Renal pelvis (tissue), 12 donors: Measurements from ENCODE around the gene TRAM2. TPM values are rescaled to one million over a fixed set of nuclear protein-coding genes. Genes with fewer than 3 reads are reported as not detected.

Experiments
- DNase-seq: peaks from one replicate; pipeline ENCODE4 v3.0.0-alpha.2; 2013
- long read RNA-seq, 16 experiments: transcript quantifications; one replicate each; lab custom pipeline, GENCODE V29; 2026
- polyA plus RNA-seq, 3 donors: library from polyadenylated mRNA; unstranded; fragments of 120-200 nt; gene quantifications; one replicate each; pipeline ENCODE4 v1.2.1, GENCODE V29; 2013; ENCODE audit not compliant: insufficient read length in 3 of 3

TRAM2 gene
- polyA plus RNA-seq = 10 to 100 TPM; 45.3 to 57.1 (median 50.9) TPM
- long read RNA-seq, donor 1, full-length matches to known transcripts = 3 of 3 reads
- long read RNA-seq, donor 1, partial matches to known transcripts = 0 of 3 reads
- long read RNA-seq, donor 1, other reads (novel, unspliced or antisense) = 0 of 3 reads
- long read RNA-seq, donor 2, full-length matches to known transcripts = 5 of 5 reads
- long read RNA-seq, donor 2, partial matches to known transcripts = 0 of 5 reads
- long read RNA-seq, donor 2, other reads (novel, unspliced or antisense) = 0 of 5 reads
- long read RNA-seq, donor 3, full-length matches to known transcripts = 3 of 3 reads
- long read RNA-seq, donor 3, partial matches to known transcripts = 0 of 3 reads
- long read RNA-seq, donor 3, other reads (novel, unspliced or antisense) = 0 of 3 reads
- long read RNA-seq, donor 4, full-length matches to known transcripts = 3 of 3 reads
- long read RNA-seq, donor 4, partial matches to known transcripts = 0 of 3 reads
- long read RNA-seq, donor 4, other reads (novel, unspliced or antisense) = 0 of 3 reads
- long read RNA-seq, donor 5, full-length matches to known transcripts = 4 of 4 reads
- long read RNA-seq, donor 5, partial matches to known transcripts = 0 of 4 reads
- long read RNA-seq, donor 5, other reads (novel, unspliced or antisense) = 0 of 4 reads
- long read RNA-seq, donor 6, full-length matches to known transcripts = 9 of 19 reads
- long read RNA-seq, donor 6, partial matches to known transcripts = 10 of 19 reads
- long read RNA-seq, donor 6, other reads (novel, unspliced or antisense) = 0 of 19 reads
- long read RNA-seq, donor 7, full-length matches to known transcripts = 11 of 16 reads
- long read RNA-seq, donor 7, partial matches to known transcripts = 5 of 16 reads
- long read RNA-seq, donor 7, other reads (novel, unspliced or antisense) = 0 of 16 reads
- long read RNA-seq, donor 8, full-length matches to known transcripts = 3 of 3 reads
- long read RNA-seq, donor 8, partial matches to known transcripts = 0 of 3 reads
- long read RNA-seq, donor 8, other reads (novel, unspliced or antisense) = 0 of 3 reads
- long read RNA-seq, donor 9, full-length matches to known transcripts = 6 of 11 reads
- long read RNA-seq, donor 9, partial matches to known transcripts = 5 of 11 reads
- long read RNA-seq, donor 9, other reads (novel, unspliced or antisense) = 0 of 11 reads
- long read RNA-seq, donor 10, full-length matches to known transcripts = 10 of 10 reads
- long read RNA-seq, donor 10, partial matches to known transcripts = 0 of 10 reads
- long read RNA-seq, donor 10, other reads (novel, unspliced or antisense) = 0 of 10 reads
- long read RNA-seq, donor 11, full-length matches to known transcripts = 4 of 9 reads
- long read RNA-seq, donor 11, partial matches to known transcripts = 5 of 9 reads
- long read RNA-seq, donor 11, other reads (novel, unspliced or antisense) = 0 of 9 reads
- long read RNA-seq, donor 12, full-length matches to known transcripts = 14 of 56 reads
- long read RNA-seq, donor 12, partial matches to known transcripts = 37 of 56 reads
- long read RNA-seq, donor 12, other reads (novel, unspliced or antisense) = 5 of 56 reads
- long read RNA-seq, donor 13, full-length matches to known transcripts = 1 of 1 reads
- long read RNA-seq, donor 13, partial matches to known transcripts = 0 of 1 reads
- long read RNA-seq, donor 13, other reads (novel, unspliced or antisense) = 0 of 1 reads
- long read RNA-seq, donor 14, full-length matches to known transcripts = 12 of 59 reads
- long read RNA-seq, donor 14, partial matches to known transcripts = 47 of 59 reads
- long read RNA-seq, donor 14, other reads (novel, unspliced or antisense) = 0 of 59 reads
- long read RNA-seq, donor 15, full-length matches to known transcripts = 10 of 23 reads
- long read RNA-seq, donor 15, partial matches to known transcripts = 7 of 23 reads
- long read RNA-seq, donor 15, other reads (novel, unspliced or antisense) = 6 of 23 reads
- long read RNA-seq, donor 16, full-length matches to known transcripts = 4 of 4 reads
- long read RNA-seq, donor 16, partial matches to known transcripts = 0 of 4 reads
- long read RNA-seq, donor 16, other reads (novel, unspliced or antisense) = 0 of 4 reads

DNA sequence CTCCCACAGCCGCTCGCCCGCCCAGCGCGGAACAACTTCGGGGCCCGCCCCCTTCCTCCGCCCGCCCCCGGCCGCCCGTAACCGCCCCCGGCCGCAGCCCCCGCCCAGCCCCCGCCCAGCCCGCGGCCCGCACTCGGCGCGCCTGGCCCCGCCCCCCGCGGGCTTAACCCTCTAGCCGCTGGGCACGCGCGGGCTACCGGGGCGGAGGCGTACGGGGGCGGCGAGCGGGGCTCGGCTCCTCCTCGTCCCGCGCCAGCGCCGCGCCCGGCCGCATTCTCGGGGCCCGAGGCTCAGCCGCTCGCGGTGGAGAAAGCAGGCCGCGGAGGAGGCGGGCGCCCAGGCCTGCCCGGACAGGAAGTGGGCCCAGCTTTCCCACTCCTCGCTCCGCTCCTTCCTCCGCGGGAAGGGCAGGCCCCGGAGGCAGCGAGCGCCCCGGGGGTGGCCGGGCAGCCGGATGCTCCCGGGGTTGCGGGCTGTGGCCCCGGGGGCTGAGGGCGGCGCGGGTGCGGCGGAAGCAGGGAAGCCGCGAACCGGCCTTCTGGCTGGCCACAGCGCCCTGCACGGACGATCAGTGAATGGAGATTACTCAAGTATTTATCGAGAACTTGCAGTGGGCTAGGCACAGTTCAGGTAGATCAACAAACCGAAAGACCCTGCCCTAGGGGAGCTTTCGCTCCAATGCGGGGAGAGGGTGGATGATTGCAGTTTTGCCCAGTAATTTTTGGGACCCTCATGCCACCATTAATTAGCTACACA, at the start of gene TRAM2:
Gene TRAM2, minus strand, starts transcription at position 39 of the 756 bp plus-strand sequence. CDS start 145 bp downstream, outside the sequence.
- DNase-seq = peak; percentile 85

DNA sequence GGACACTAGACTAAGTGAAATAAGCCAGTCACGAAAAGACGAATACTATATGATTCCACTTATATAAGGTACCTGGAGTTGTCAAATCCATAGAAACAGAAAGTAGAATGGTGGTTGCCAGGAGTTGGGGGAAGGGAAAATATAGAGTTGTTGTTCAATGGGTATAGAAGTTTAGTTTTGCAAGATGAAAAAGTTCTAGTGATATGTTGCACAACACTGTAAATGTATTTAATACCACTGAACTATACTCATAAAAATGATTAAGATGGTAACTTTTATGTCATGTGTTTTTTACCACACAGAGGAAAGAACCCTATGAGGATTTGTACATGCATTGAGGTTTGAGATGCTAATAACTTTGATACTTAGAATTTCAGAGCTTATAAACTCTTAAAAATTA, 46.0 kb upstream of the TRAM2 start:
- DNase-seq = no peak

- DNase-seq = no peak
These were observed 44.8 kb upstream of the TRAM2 start for GRCh38 chr6:52621631-52622030.

GRCh38 chr6:52620906-52621190, 44.0 kb upstream of the TRAM2 start:
- DNase-seq = no peak

- no peak for DNase-seq
These were observed 43.4 kb upstream of the TRAM2 start for GRCh38 chr6:52620055-52620905.

DNA sequence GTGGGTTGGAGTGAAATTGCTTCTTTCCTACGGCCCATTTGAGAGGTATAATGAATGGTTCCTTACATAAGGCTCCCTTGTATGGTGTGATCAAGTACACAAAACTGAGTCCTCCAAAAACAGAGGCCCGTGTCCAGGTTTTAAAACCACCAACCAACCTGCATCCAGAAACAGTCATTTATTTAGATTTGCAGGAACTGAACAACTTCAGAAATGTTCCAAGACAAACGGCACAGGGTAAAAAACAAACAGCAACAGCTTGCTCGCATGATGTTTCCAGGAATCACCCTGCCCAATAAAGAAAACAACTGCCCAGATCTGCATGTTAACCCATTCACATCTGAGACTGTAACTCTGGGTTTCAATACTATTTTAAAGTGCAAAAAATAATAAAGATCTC, 40.2 kb upstream of the TRAM2 start:
- no peak for DNase-seq

GRCh38 chr6:52616059-52616690, 39.3 kb upstream of the TRAM2 start:
- DNase-seq = no peak

DNA sequence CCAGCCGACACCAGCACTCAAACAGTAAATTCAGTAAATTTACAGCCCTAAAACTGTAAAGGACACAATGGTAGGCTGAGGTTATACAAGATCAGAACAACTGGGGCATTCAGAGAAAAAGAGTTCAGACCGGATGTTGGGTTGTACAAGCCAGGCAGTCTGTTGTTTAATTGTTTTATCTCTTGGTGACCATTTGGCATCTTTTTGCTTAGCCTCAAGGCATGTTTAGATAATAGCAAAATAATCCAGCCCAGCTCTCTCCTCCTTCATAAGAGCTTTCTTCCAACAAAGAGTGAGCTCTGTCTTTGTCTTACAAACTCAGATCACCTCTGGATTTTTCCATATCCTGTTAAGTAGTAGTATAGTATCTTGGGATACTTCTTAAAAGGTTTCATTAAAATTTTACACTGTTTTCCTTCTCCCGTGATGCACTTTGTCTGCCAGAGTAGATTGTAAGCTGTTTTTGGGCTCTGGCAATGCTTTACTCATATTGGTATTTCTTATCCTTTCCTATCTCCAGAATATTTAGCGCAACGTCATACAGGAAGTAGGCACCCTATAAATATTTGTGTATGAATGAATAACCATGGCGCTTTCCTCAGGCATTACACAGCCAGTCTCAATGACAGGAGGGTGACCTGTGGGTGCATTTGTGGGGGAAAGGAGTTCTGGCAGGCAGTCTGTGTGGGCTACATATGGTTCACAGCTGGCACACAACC, 35.6 kb upstream of the TRAM2 start:
- DNase-seq = no peak

GRCh38 chr6:52611833-52612232, 35.0 kb upstream of the TRAM2 start:
- no peak for DNase-seq

DNA sequence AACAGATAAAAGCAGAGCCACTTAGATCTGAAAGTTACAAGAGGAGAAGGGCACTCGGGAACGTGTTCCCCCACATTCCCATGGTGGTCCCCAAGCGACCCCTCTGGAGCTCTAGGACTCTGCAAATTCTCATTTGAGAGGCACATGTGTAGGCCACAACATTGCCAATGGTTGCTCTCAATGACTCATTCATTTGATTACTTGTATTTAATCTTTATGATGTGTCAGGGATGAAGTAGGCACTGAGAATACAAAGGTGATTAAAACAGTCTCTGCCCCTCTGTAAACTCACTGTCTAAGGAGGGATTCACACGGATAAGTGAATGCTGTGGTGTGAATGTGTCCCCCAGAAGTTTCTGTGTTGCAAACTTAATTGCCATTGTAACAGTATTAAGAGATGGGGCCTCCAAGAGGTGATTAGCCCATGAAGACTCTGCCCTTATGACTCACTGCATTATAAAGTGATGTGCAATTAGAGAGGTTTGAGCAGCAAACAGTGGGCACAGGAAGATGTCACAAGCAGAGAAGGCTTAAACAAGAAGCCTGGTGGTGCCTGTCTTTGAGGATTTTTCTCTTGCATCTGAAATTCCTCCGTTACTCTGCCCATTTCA, 34.0 kb upstream of the TRAM2 start:
- no peak for DNase-seq

DNA sequence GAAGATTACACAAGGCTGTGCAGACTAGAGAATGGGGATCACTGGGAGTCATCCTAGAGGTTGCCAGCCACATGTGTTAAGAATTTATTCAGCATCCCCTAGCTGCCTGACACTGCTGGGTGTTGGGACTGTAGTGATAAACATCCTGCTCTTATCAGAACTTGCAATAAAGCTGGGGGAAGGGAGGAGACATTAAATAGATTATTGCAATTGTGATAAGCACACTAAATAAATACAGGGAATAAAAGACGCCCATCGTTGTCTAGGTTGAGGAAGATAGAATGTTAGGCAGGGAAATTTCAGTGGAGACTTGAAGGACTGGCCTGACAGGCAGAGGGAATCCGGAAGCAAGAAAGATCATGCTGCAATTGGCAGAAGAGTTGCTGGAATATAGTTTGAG, 33.2 kb upstream of the TRAM2 start:
- DNase-seq = no peak

DNA sequence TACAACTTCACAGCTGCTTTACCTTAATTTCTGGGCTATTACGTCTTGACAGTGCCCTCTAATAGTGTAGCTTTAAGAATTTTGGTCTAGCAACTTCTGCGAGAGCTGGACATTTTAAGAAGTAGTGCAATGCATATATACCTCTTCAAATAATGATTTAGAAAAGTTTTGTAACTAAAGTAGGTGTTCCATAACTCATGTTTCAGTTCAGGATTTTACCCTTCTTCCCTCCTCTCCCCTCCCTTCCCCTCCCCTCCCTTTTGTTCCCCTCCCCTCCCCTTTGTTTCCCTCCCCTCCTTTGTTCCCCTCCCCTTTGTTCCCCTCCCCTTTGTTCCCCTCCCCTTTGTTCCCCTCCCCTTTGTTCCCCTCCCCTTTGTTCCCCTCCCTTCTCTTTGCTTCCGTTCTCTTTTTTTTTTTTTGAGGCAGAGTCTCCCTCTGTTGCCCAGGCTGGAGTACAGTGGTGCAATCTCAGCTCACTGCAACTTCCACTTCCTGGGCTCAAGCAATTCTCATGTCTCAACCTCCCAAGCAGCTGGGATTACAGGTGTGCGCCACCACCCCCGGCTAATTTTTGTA, 28.8 kb upstream of the TRAM2 start:
- no peak for DNase-seq

- DNase-seq = peak; percentile 56
These were observed 26.3 kb upstream of the TRAM2 start for GRCh38 chr6:52603000-52603795.

- DNase-seq = no peak
These were observed 21.9 kb upstream of the TRAM2 start for GRCh38 chr6:52598824-52599190.

DNA sequence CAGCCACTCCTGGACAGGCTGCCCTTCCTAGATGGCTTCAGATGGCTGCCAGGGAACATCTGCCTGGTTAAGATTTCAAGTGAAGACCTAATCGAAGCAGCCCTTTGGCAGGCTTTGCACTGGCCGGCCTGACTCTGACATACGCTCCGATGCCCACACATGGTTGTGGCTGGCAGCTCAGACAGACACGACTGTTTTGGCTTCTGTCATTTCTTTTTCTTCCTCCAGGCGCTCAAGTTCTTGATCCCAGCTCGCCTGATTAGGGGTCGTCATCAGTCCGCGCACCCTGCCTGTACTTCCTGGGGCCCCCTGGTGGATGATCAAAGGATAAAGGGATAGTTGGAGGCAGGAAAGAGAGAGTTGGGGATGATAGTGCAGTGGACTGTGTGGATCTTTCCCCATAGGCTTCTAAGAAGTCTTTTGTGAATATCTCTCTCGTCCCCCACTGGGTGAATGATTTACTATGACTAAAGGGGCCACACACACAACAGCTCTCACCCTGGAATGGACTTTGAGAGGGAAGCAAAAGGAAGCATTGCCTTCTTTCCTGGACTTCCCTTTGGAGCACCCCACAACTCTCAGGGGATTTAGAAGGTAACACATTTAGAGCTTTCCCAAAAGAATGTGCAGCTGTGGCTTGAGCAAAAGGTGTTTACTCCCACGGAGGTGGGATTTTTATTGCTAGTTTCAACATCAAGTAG, 21.4 kb upstream of the TRAM2 start:
- peak; percentile 79 for DNase-seq
